NCI-H187 (cell line): ENCODE data around the gene RGMB.
A peak's percentile ranks its signal among the peaks of the same experiment; 100 is the strongest.
"Not testable (repeated sequence)": the region's sequence is repeated elsewhere in the genome, so short reads cannot be mapped to it uniquely, and the experiment has no call there.

ENCODE experiments used
- DNase-seq, 2 experiments: peaks; one replicate each; lab custom pipeline; 2025; lab: John Stamatoyannopoulos, UW

The RGMB gene

GRCh38 chr5:98773464-98774191 is at the start of gene RGMB:
TSS of gene RGMB (plus strand) at chr5:98773663. CDS start at chr5:98774071, 408 bp downstream.
- peak; percentile 90 to 94 for DNase-seq

GRCh38 chr5:98726258-98726657 is 47.2 kb upstream of the RGMB start:
- no peak for DNase-seq

- no peak for DNase-seq
Observed at GRCh38 chr5:98727686-98728085, 45.8 kb upstream of the RGMB start.

- no peak for DNase-seq
Observed at GRCh38 chr5:98734646-98735045, 38.8 kb upstream of the RGMB start.

- DNase-seq: no peak
Observed at GRCh38 chr5:98735806-98736507, 37.5 kb upstream of the RGMB start.

GRCh38 chr5:98736753-98737152 is 36.7 kb upstream of the RGMB start:
- no peak for DNase-seq

GRCh38 chr5:98737441-98737840 is 36.0 kb upstream of the RGMB start:
- not testable (repeated sequence) for DNase-seq

- DNase-seq: not testable (repeated sequence)
Observed at GRCh38 chr5:98738481-98739149, 34.8 kb upstream of the RGMB start.

GRCh38 chr5:98741926-98742325 is 31.5 kb upstream of the RGMB start:
- no peak for DNase-seq

GRCh38 chr5:98742396-98743073 is 30.9 kb upstream of the RGMB start:
- DNase-seq: no peak

- DNase-seq: not testable (repeated sequence)
Observed at GRCh38 chr5:98748259-98748658, 25.2 kb upstream of the RGMB start.

GRCh38 chr5:98749046-98749445 is 24.4 kb upstream of the RGMB start:
- no peak for DNase-seq

- DNase-seq: no peak
Observed at GRCh38 chr5:98750693-98751092, 22.8 kb upstream of the RGMB start.

GRCh38 chr5:98752331-98752730 is 21.1 kb upstream of the RGMB start:
- DNase-seq: not testable (repeated sequence)

GRCh38 chr5:98752801-98753200 is 20.7 kb upstream of the RGMB start:
- DNase-seq: not testable (repeated sequence)

GRCh38 chr5:98753507-98753906 is 20.0 kb upstream of the RGMB start:
- no peak for DNase-seq

- DNase-seq: no peak
Observed at GRCh38 chr5:98755406-98755805, 18.1 kb upstream of the RGMB start.

- no peak for DNase-seq
Observed at GRCh38 chr5:98757978-98758377, 15.5 kb upstream of the RGMB start.

GRCh38 chr5:98763001-98763630 is 10.3 kb upstream of the RGMB start:
- DNase-seq: no peak

- no peak for DNase-seq
Observed at GRCh38 chr5:98765815-98766214, 7.6 kb upstream of the RGMB start.

- no peak for DNase-seq
Observed at GRCh38 chr5:98767581-98767980, 5.9 kb upstream of the RGMB start.
